GM21528 (cell line): ENCODE data around the gene ARPC2.

ENCODE experiments used
- ATAC-seq: cut with Tn5 transposase; IDR thresholded peaks from one replicate; pipeline ENCODE4 v1.9.1; 2021; ENCODE audit warnings: mild to moderate bottlenecking, moderate library complexity; ENCODE audit not compliant: unreplicated experiment, low FRiP score

ARPC2 gene

GRCh38 chr2:218252509-218253231 is 35.7 kb downstream of the ARPC2 start:
- no peak for ATAC-seq

- ATAC-seq = no peak
Observed at GRCh38 chr2:218253232-218253625, 36.2 kb downstream of the ARPC2 start.

- no peak for ATAC-seq
Observed at GRCh38 chr2:218255446-218255845, 38.5 kb downstream of the ARPC2 start.

GRCh38 chr2:218256612-218257350 is 39.8 kb downstream of the ARPC2 start:
- no peak for ATAC-seq

- peak; percentile 83 for ATAC-seq
Observed at GRCh38 chr2:218257390-218257981, 40.5 kb downstream of the ARPC2 start.

GRCh38 chr2:218259099-218259961 is 42.3 kb downstream of the ARPC2 start:
- ATAC-seq = no peak

- no peak for ATAC-seq
Observed at GRCh38 chr2:218260166-218260565, 43.2 kb downstream of the ARPC2 start.

- no peak for ATAC-seq
Observed at GRCh38 chr2:218260742-218261422, 43.9 kb downstream of the ARPC2 start, which contains the start of gene GPBAR1. GPBAR1 (plus strand) TSS chr2:218261015; CDS start chr2:218262725, 1,710 bp downstream.

- ATAC-seq = no peak
Observed at GRCh38 chr2:218261423-218262236, 44.6 kb downstream of the ARPC2 start.

- ATAC-seq = no peak
Observed at GRCh38 chr2:218262237-218262600, 45.2 kb downstream of the ARPC2 start.

GRCh38 chr2:218262631-218263586 is 45.9 kb downstream of the ARPC2 start:
- no peak for ATAC-seq

GRCh38 chr2:218263817-218264641 is 47.0 kb downstream of the ARPC2 start:
- no peak for ATAC-seq

- ATAC-seq = no peak
Observed at GRCh38 chr2:218264773-218265561, 48.0 kb downstream of the ARPC2 start.

- no peak for ATAC-seq
Observed at GRCh38 chr2:218265626-218266025, 48.6 kb downstream of the ARPC2 start.

- ATAC-seq = no peak
Observed at GRCh38 chr2:218266316-218266979, 49.5 kb downstream of the ARPC2 start.

GRCh38 chr2:218267259-218267658 is 50.3 kb downstream of the ARPC2 start:
- ATAC-seq = no peak
